Cardiac muscle cell (in vitro differentiated cells and primary cell): ENCODE measurements around the gene SMIM38. TPM values are rescaled to one million over a fixed set of nuclear protein-coding genes. Genes with fewer than 3 reads are reported as not detected.

Source experiments
- DNase-seq, 2 donors: peaks; one replicate each; pipeline versions ENCODE4 v3.0.0 to v3.0.0-alpha.2; 2010 to 2017; ENCODE audit warnings: low read depth in 1 of 2, low spot score in 1 of 2
- H3K27ac ChIP-seq: fragments of 200-600 bp; sonication (generic); 2 replicates; pipeline ENCODE4 v1.5.1; 2016
- H3K27me3 ChIP-seq: fragments of 200-600 bp; sonication (generic); 2 replicates; pipeline ENCODE4 v1.6.0; 2016; ENCODE audit warnings: control low read depth
- H3K36me3 ChIP-seq: fragments of 200-600 bp; sonication (generic); 2 replicates; pipeline ENCODE4 v1.5.1; 2016; ENCODE audit warnings: control low read depth
- H3K4me1 ChIP-seq: fragments of 200-600 bp; sonication (generic); 2 replicates; pipeline ENCODE4 v1.8.1; 2017; ENCODE audit warnings: low read depth, mild to moderate bottlenecking, mixed run types
- H3K4me3 ChIP-seq: fragments of 200-600 bp; sonication (generic); 2 replicates; pipeline ENCODE4 v1.5.1; 2016; ENCODE audit warnings: mild to moderate bottlenecking
- H3K9me3 ChIP-seq: fragments of 200-600 bp; sonication (generic); 2 replicates; pipeline ENCODE4 v1.5.1; 2017; ENCODE audit warnings: low read depth, mild to moderate bottlenecking, control low read depth
- CTCF ChIP-seq: IDR thresholded peaks from 2 replicates; pipeline ENCODE4 v1.5.1; 2012; ENCODE audit warnings: low read depth, mild to moderate bottlenecking, low read length
- polyA plus RNA-seq: library from polyadenylated mRNA; unstranded; fragments of >200 nt; fragmentation: Nextera tagmentation; extraction: Ambion mirVana; gene quantifications from 2 replicates; pipeline ENCODE4 v1.2.1, GENCODE V29; 2016
- total RNA-seq: library from RNA; depleted of rRNA; stranded (reverse); fragments of >200 nt; gene quantifications from 2 replicates; pipeline ENCODE4 v1.2.3, GENCODE V29; 2016

Gene SMIM38
- total and polyA plus RNA-seq, 2 experiments from 2014 or later = 0.62 to 5.5 TPM

- no peak for TF ChIP-seq CTCF
- Histone ChIP-seq H3K4me1 (no peaks in the 10 kb centered on the region), H3K27ac (no peak overlapping the region), H3K27me3 (no peaks in the 10 kb centered on the region), H3K4me3 (no peak overlapping the region), H3K36me3 (no peaks in the 10 kb centered on the region), H3K9me3 (no peaks in the 10 kb centered on the region)
- DNase-seq = no peak
Measured at GRCh38 chr11:69109101-69109500, 46.6 kb upstream of the SMIM38 start.

GRCh38 chr11:69110451-69110850 lies 45.3 kb upstream of the SMIM38 start:
- Histone ChIP-seq H3K9me3 (no peaks in the 10 kb centered on the region), H3K27me3 (no peaks in the 10 kb centered on the region), H3K4me3 (no peak overlapping the region), H3K36me3 (no peaks in the 10 kb centered on the region), H3K4me1 (no peaks in the 10 kb centered on the region), H3K27ac (no peak overlapping the region)
- no peak for TF ChIP-seq CTCF
- DNase-seq = no peak

GRCh38 chr11:69111624-69112542 lies 43.9 kb upstream of the SMIM38 start:
- H3K9me3 ChIP-seq = no peaks in the 10 kb centered on the region
- no peaks in the 10 kb centered on the region for H3K36me3 ChIP-seq
- DNase-seq = no peak
- H3K4me3 ChIP-seq = no peak overlapping the region
- no peak for TF ChIP-seq CTCF
- H3K4me1 ChIP-seq = no peaks in the 10 kb centered on the region
- H3K27ac ChIP-seq = no peak overlapping the region
- no peaks in the 10 kb centered on the region for H3K27me3 ChIP-seq

GRCh38 chr11:69113226-69113625 lies 42.5 kb upstream of the SMIM38 start:
- no peaks in the 10 kb centered on the region for H3K27me3 ChIP-seq
- no peak overlapping the region for H3K27ac ChIP-seq
- H3K36me3 ChIP-seq = no peaks in the 10 kb centered on the region
- no peaks in the 10 kb centered on the region for H3K4me1 ChIP-seq
- DNase-seq = no peak
- no peak for TF ChIP-seq CTCF
- no peak overlapping the region for H3K4me3 ChIP-seq
- H3K9me3 ChIP-seq = no peaks in the 10 kb centered on the region

- Histone ChIP-seq H3K36me3 (no peaks in the 10 kb centered on the region), H3K4me1 (no peaks in the 10 kb centered on the region), H3K27me3 (no peaks in the 10 kb centered on the region), H3K4me3 (no peak overlapping the region), H3K9me3 (no peaks in the 10 kb centered on the region), H3K27ac (no peak overlapping the region)
- TF ChIP-seq CTCF = no peak
- DNase-seq = no peak
Measured at GRCh38 chr11:69113646-69114340, 41.9 kb upstream of the SMIM38 start.
